Measurements from ENCODE around the gene GABRR3. TPM values are rescaled to one million over a fixed set of nuclear protein-coding genes. Genes with fewer than 3 reads are reported as not detected.
A peak's percentile ranks its signal among the peaks of the same experiment; 100 is the strongest.

GABRR3 gene
- total RNA-seq, 1 experiment from 2014 or later: not detected

DNA sequence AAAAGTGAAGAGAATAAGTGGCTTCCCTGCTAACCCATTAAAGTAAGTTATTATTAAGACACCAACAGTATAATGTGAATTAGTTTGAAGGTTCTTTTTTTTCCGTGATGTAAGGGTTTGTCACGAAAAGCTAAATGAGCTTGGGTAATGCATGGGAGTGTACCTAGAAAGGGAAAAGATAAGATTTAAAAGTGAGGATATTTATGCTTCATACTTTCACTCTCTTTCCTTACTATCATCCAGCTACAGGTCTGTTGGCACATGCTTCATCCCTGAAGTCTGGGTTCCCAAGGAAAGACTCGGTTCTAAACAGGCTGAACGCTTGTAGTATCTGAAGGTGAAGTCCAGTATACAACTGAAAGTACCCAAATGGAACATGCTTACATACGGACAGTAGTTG, 36.0 kb downstream of the GABRR3 start:
- in situ Hi-C loops (cut with HindIII; ENCODE audit: low pct_unique_long_range_greater_than_20kb, low sequenced_read_pairs): no loop called here
- no peak for DNase-seq (ENCODE audit: low read depth)

DNA sequence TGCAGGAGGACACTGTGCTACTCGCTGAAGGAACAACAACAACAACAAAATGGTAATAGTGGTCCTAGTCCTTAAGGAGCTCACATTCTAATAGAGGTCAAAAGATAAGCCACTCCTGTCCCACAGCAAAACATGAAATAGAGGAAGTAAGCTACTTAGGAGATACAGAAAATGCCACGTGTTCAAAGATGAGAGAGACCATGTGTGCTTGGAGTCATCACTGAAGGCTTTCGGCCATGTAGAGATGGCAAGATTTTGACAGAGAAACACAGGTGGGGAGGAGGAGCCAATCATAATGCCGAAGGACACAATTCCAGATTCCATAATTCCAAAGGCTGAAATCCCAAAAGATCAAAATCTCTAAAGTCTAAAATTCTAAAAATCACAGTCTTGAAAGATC, 38.1 kb downstream of the GABRR3 start:
- in situ Hi-C loops (cut with HindIII; ENCODE audit: low pct_unique_long_range_greater_than_20kb, low sequenced_read_pairs): no loop called here
- DNase-seq (ENCODE audit: low read depth): no peak

- DNase-seq (ENCODE audit: low read depth): no peak
- in situ Hi-C loops (cut with HindIII; ENCODE audit: low pct_unique_long_range_greater_than_20kb, low sequenced_read_pairs): no loop called here
These were observed 40.7 kb downstream of the GABRR3 start for GRCh38 chr3:97994328-97994945.

DNA sequence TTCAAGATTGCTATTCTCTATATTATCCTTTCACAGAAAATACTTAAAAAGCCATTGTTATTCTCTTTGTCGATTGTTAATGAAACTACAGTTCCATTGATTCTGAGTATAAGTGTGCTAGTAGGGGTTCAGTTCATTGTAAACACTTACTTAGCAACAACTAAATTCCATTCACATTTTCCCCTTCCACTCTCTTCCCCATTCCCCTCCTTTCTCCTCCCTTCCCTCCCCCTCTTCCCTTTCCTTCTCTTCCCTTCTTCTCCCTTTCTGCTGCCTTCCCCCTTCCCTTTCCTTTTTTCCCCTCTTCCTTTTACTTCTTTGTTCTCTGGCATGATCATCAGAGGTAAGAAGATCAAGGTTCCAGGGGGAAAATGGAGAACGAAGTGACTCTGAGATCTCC, 41.6 kb downstream of the GABRR3 start:
- no peak for DNase-seq (ENCODE audit: low read depth)
- in situ Hi-C loops (cut with HindIII; ENCODE audit: low pct_unique_long_range_greater_than_20kb, low sequenced_read_pairs): no loop called here

- DNase-seq (ENCODE audit: low read depth): no peak
- in situ Hi-C loops (cut with HindIII; ENCODE audit: low pct_unique_long_range_greater_than_20kb, low sequenced_read_pairs): no loop called here
These were observed 42.5 kb downstream of the GABRR3 start for GRCh38 chr3:97992547-97993173.

DNA sequence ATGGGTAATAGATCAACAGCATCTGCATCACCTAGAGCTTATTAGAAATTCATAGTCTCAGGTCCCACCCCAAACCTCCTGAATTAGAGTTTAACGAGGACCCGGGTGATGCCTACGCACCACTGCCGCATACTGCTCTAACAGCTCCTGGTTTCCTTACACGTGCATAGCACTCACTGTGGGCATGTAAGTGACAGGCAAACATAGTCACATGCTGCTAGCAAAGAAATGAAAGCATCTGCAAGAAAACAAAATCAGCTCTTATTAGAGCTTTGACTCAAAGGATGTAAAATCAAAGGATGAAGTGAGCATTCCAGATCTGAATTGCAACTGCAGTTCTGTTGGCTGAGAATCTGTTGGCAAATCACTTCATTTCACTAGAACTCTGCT, 43.8 kb downstream of the GABRR3 start:
- in situ Hi-C loops (cut with HindIII; ENCODE audit: low pct_unique_long_range_greater_than_20kb, low sequenced_read_pairs): no loop called here
- DNase-seq (ENCODE audit: low read depth): no peak

DNA sequence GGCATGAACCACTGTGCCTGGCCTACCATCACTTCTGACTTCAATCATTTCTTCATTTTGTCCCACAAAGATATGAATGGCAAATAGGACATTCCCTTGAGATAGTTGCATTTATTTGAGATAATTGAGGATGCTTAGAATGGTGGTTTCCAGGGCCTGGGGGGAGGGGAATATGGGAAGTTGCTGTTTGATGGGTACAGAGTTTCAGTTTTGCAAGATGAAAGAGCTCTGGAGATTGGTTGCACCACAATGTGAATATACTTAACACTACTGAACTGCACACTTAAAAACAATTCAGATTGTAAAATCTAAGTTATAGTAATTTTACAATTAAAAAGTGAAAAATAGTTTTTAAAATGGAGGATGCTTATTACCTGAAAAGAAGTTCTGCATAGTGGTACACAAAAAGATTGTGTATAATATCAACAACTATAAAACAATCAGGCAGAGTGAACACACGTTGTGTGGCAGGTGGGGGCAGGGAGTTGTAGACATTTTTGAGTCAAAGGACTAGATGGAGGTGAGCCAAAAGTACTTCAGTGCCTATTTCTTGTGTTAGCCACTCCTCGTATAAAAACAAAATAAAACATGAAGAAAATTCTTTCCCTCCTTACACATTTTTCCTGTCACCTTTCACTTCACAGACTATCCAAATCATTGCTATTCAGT, 44.4 kb downstream of the GABRR3 start:
- DNase-seq (ENCODE audit: low read depth): no peak
- in situ Hi-C loops (cut with HindIII; ENCODE audit: low pct_unique_long_range_greater_than_20kb, low sequenced_read_pairs): no loop called here

GRCh38 chr3:97988784-97989568, 46.1 kb downstream of the GABRR3 start:
- DNase-seq (ENCODE audit: low read depth): no peak

GRCh38 chr3:97987306-97987705, 47.8 kb downstream of the GABRR3 start:
- in situ Hi-C loops (cut with HindIII; ENCODE audit: low pct_unique_long_range_greater_than_20kb, low sequenced_read_pairs): no loop called here

More at GRCh38 chr3:97988784-97989568, 46.1 kb downstream of the GABRR3 start:
- in situ Hi-C loops (cut with HindIII; ENCODE audit: low pct_unique_long_range_greater_than_20kb, low sequenced_read_pairs): no loop called here

DNA sequence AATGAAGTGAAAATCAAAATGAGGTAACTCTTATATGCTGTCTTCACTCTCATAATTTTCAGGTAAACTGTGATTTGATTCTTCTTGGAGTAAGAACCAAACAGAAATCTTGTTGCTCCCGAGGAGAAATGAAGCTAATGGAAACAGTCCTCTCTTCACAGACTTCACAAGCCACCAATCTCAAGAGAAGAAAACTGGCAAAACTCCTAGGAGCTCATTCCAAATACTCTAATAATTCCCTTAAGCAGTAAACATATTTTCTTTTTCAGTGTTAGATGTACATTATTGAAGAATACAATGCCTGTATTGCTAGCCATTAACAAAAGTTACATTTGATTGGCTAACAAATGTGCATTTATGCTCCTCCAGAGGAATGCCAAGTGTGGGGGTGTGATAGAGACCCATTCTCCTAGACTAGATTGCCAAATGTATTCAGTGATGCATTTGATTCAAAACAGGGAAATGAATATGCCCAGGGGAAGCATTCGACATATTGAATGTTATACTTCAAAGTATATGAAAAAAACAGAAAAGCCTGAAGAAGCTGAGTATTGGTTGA, 51.1 kb downstream of the GABRR3 start:
- in situ Hi-C loops (cut with HindIII; ENCODE audit: low pct_unique_long_range_greater_than_20kb, low sequenced_read_pairs): no loop called here
- DNase-seq (ENCODE audit: low read depth): no peak

More at GRCh38 chr3:97987306-97987705, 47.8 kb downstream of the GABRR3 start:
- no peak for DNase-seq (ENCODE audit: low read depth)

DNA sequence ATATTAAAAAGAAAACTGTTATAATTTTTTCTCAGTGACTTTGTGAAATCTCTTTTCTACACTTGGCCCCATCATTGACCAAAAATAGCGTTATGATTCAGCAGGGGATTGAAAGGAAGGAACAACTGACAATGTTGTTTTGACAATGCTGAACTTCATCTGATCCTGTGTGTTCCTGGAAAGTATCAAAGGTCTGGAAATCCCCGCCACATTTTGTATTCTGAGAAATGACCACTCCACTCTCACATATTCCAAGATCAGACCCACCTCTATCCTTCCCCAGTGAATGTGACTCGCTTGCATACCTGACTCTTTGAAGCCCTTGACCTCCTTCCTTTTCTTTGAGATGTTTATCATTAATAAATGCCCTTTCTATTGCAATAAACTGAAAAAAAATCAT, 53.2 kb downstream of the GABRR3 start:
- in situ Hi-C loops (cut with HindIII; ENCODE audit: low pct_unique_long_range_greater_than_20kb, low sequenced_read_pairs): no loop called here
- peak; percentile 15 for DNase-seq (ENCODE audit: low read depth)

GRCh38 chr3:97979610-97980009, 55.5 kb downstream of the GABRR3 start:
- no peak for DNase-seq (ENCODE audit: low read depth)
- in situ Hi-C loops (cut with HindIII; ENCODE audit: low pct_unique_long_range_greater_than_20kb, low sequenced_read_pairs): no loop called here

DNA sequence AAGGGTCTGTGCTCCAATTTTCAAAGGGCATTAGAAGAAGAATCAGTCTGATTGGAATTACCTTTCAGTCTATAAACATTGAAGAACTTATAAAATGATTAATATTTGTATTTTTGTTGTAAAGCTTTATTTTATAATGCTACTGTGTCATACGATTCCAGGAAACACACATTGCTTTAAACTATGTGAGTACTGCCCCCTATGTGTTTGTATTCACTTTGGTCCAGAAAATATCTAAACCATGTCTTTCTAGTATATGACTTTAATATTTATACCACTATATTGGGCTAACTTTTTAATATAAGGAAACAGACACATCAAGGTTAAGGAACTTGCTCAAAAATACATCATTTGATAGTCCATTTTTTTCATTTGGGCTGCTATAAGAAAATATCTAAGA, 59.6 kb downstream of the GABRR3 start:
- in situ Hi-C loops (cut with HindIII; ENCODE audit: low pct_unique_long_range_greater_than_20kb, low sequenced_read_pairs): no loop called here
- no peak for DNase-seq (ENCODE audit: low read depth)

DNA sequence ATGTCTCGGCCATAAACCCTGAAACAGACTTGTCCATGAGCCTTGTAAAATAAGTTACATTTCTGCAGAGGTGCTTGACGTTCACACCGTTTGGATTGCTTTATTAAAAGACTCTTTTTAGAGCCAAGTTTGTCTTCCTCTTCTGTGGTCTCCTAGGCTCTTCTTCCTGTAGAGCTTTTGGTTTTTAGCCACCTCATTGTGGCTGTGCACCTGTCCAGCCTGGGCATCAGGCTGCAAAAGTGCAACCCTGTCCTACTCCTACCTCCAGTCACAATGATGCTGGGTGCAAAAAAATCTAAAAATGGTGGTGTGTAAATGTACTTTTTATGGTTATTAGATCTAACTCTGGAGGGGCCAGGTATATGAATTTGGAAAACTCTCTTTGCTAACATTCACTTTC, 60.1 kb downstream of the GABRR3 start:
- in situ Hi-C loops (cut with HindIII; ENCODE audit: low pct_unique_long_range_greater_than_20kb, low sequenced_read_pairs): no loop called here
- DNase-seq (ENCODE audit: low read depth): no peak

DNA sequence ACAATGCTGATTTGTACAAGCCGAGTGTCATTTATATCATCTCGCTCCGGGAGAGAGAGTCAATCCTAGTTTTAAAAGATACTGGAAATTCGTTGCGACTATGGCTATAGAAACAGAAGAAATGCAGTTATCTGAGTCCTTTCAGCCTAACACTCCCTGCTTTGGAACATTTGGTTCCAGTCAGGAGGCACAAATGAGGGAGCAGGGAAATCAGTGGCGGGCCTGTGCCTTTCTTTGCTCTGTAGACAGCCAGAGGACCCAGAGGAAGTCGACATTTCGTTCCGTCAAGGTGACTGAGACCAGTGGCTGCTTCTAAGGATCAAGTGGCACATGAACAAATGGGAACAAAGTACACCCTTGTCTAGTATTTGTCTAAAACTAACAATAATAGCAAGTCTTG, 62.1 kb downstream of the GABRR3 start:
- in situ Hi-C loops (cut with HindIII; ENCODE audit: low pct_unique_long_range_greater_than_20kb, low sequenced_read_pairs): no loop called here
- no peak for DNase-seq (ENCODE audit: low read depth)

DNA sequence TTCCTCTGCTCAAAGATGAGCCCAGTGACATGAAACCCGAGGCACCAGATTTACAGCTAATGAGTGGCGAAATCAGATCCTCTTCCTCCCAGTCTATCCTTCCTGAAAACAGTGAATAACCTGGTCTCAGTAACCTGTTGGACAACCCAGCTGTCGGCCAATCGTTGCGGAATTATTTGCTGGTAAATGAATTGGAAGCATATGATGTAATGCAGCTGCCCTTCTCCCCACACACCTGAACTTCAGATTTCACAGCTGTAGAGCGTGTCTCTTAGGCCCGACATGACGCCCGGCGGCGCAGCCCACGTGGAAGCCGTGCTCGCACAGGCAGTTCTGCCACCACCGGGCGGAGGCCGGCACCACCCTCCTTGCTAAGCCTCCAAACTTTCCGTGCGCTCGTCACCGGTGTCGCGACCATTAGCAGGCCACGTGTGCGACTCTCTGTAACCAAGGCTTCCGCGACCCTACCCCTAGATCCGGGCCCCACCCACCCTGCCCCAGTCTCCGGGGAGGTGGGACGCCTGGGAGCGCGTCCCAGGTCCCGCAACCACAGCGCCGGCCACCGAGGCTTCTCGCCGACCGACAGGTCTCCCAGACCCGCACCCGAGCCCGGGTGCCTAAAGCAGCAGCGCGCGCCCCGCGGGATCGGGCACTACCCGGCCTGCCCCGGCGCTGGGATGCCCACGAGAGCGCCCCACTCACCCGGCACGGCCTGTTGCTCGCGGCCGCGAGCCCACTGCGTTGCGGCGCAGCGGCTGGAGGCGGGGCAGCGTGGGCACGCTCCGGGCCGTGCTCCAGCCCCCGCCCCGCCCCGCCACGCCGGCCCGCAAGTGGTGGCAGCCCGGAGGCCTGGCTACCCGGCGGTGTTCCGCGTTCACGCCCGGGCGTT, 63.2 kb downstream of the GABRR3 start, which contains the start of gene RIOX2:
Gene RIOX2, minus strand, starts transcription at position 753 of the 889 bp plus-strand sequence. CDS start 4,838 bp downstream, outside the sequence.
- peak; percentile 58 for DNase-seq (ENCODE audit: low read depth)
- in situ Hi-C loops (cut with HindIII; ENCODE audit: low pct_unique_long_range_greater_than_20kb, low sequenced_read_pairs): no loop called here

- no peak for DNase-seq (ENCODE audit: low read depth)
- in situ Hi-C loops (cut with HindIII; ENCODE audit: low pct_unique_long_range_greater_than_20kb, low sequenced_read_pairs): no loop called here
These were observed 64.0 kb downstream of the GABRR3 start for GRCh38 chr3:97970956-97971620.
